OCI-LY1 (cell line): Measurements from ENCODE around the gene NCBP1.
A peak's percentile ranks its signal among the peaks of the same experiment; 100 is the strongest.

Experiments
- H2AFZ ChIP-seq: fragments of 200-600 bp; sonication (generic), shearing (Covaris generic); 2 replicates; pipeline ENCODE4 v1.6.0; 2014; ENCODE audit warnings: antibody characterized with exemption, mild to moderate bottlenecking, low read length
- H3F3A ChIP-seq: fragments of 200-600 bp; sonication (generic), shearing (Covaris generic); 2 replicates; pipeline ENCODE4 v1.6.0; 2014; ENCODE audit warnings: mild to moderate bottlenecking, antibody characterized with exemption, low read length, moderate library complexity; ENCODE audit not compliant: insufficient read depth
- H3K27ac ChIP-seq: fragments of 200-600 bp; sonication (generic); 2 replicates; pipeline ENCODE4 v1.5.1; 2014; ENCODE audit warnings: low read length, mixed run types, mild to moderate bottlenecking, low read depth; ENCODE audit not compliant: poor library complexity, severe bottlenecking
- H3K27me3 ChIP-seq: fragments of 200-600 bp; sonication (generic); 2 replicates; pipeline ENCODE4 v1.6.0; 2014; ENCODE audit warnings: antibody characterized with exemption, mild to moderate bottlenecking, low read length, moderate library complexity; ENCODE audit not compliant: insufficient read depth
- H3K36me3 ChIP-seq: fragments of 200-600 bp; sonication (generic); 2 replicates; pipeline ENCODE4 v1.6.1; 2014; ENCODE audit warnings: mild to moderate bottlenecking, antibody characterized with exemption, low read length, moderate library complexity, mixed read lengths; ENCODE audit not compliant: insufficient read depth
- H3K4me1 ChIP-seq: fragments of 200-600 bp; sonication (generic); 2 replicates; pipeline ENCODE4 v1.5.1; 2014; ENCODE audit warnings: mild to moderate bottlenecking, low read length, moderate library complexity; ENCODE audit not compliant: insufficient read depth, severe bottlenecking
- H3K4me2 ChIP-seq: fragments of 200-600 bp; sonication (generic), shearing (Covaris generic); 2 replicates; pipeline ENCODE4 v1.6.1; 2014; ENCODE audit warnings: low read length
- H3K4me3 ChIP-seq: fragments of 200-600 bp; sonication (generic); 2 replicates; pipeline ENCODE4 v1.5.1; 2014; ENCODE audit warnings: low read length, low read depth, mild to moderate bottlenecking, mixed read lengths; ENCODE audit not compliant: poor library complexity, severe bottlenecking
- H3K79me2 ChIP-seq: fragments of 200-600 bp; shearing (Covaris generic); 2 replicates; pipeline ENCODE4 v1.6.1; 2016; ENCODE audit warnings: mixed run types, low read length, mixed read lengths; ENCODE audit not compliant: insufficient read depth
- H3K9ac ChIP-seq: fragments of 200-600 bp; sonication (generic), shearing (Covaris generic); 2 replicates; pipeline ENCODE4 v1.6.1; 2014; ENCODE audit warnings: mild to moderate bottlenecking, low read length, mixed read lengths
- H3K9me2 ChIP-seq: fragments of 200-600 bp; sonication (generic), shearing (Covaris generic); 2 replicates; pipeline ENCODE4 v1.6.1; 2014; ENCODE audit warnings: low read depth, mild to moderate bottlenecking, low read length, mixed read lengths
- H3K9me3 ChIP-seq: fragments of 200-600 bp; shearing (Covaris generic); 2 replicates; pipeline ENCODE4 v1.6.1; 2014; ENCODE audit warnings: low read length, mixed read lengths
- H4K20me1 ChIP-seq: fragments of 200-600 bp; sonication (generic), shearing (Covaris generic); 2 replicates; pipeline ENCODE4 v1.6.0; 2016; ENCODE audit warnings: mild to moderate bottlenecking, low read length; ENCODE audit not compliant: insufficient read depth
- CTCF ChIP-seq: fragments of 200-600 bp; sonication (generic), shearing (Covaris generic); IDR thresholded peaks from 2 replicates; pipeline ENCODE4 v1.5.1; 2017; ENCODE audit warnings: mild to moderate bottlenecking, antibody characterized with exemption, low read length, moderate library complexity, mixed read lengths
- EZH2 ChIP-seq: fragments of 200-600 bp; sonication (generic), shearing (Covaris generic); IDR thresholded peaks from 2 replicates; pipeline ENCODE4 v1.8.0; 2017; ENCODE audit warnings: borderline replicate concordance, mixed run types, mild to moderate bottlenecking, antibody characterized with exemption, low read length, moderate library complexity, mixed read lengths

Gene NCBP1

DNA sequence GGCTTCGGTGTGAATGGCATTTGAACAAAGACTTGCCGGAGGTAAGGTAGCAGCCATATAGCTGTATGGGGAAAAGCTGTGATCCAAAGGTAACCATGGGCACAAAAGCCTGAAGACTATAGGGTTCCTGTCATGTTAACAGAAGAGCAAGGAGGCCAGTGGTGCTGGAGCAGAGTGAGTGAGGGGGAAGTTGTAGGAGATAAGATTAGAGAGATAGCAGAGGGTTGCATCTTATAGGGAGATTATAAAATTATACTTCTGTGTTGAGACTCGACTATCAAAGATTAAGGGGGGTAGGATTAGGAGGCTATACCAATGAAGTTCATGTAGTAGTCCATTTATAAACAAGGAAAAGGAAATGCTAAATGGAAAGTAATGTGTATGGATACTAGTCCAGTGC is 3.3 kb downstream of the NCBP1 start:
- Histone ChIP-seq H3K27ac (no peak overlapping the region), H3K4me1 (peaks cover 43% of the 10 kb centered on the region), H3K9me2 (no peaks in the 10 kb centered on the region), H3K79me2 (peaks cover 87% of the 10 kb centered on the region), H3K9ac (peak overlapping the region; percentile 41; the same call in 1 of the 2 replicates), H3K4me2 (peak overlapping the region; percentile 68), H3F3A (no peaks in the 10 kb centered on the region), H3K27me3 (no peaks in the 10 kb centered on the region), H3K9me3 (no peaks in the 10 kb centered on the region), H2AFZ (no peak overlapping the region), H4K20me1 (no peaks in the 10 kb centered on the region), H3K4me3 (peak overlapping the region; percentile 37), H3K36me3 (peaks cover 23% of the 10 kb centered on the region; the same call in 1 of the 2 replicates)
- TF ChIP-seq CTCF (no peak), EZH2 (no peak)

DNA sequence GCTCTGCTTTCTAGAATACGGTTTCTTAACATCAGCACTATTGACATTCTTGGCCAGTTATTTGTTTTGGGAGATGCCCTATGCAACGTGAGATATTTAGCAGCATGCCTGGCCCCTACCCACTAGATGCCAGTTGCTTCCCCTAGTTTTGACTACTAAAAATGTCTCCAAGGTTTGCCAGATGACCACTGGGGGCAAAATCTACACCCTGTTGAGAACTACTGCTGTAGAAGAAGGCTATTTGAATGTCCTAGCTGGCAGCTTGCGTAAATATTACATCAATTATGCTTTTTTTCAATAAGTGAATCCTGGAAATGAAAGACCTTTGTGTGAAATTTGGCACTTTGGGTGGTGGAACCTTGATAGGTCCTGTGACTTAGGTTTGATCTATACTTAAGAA is 5.0 kb downstream of the NCBP1 start:
- H3K9ac ChIP-seq, result no peak overlapping the region
- H3K9me2 ChIP-seq, result no peaks in the 10 kb centered on the region
- H2AFZ ChIP-seq, result no peak overlapping the region
- peaks cover 39% of the 10 kb centered on the region for H3K4me1 ChIP-seq
- H3K4me2 ChIP-seq, result no peak overlapping the region
- peaks cover 40% of the 10 kb centered on the region for H3K36me3 ChIP-seq
- no peak overlapping the region for H3K4me3 ChIP-seq
- H3K27ac ChIP-seq, result no peak overlapping the region
- no peaks in the 10 kb centered on the region for H3K27me3 ChIP-seq
- peaks cover 88% of the 10 kb centered on the region for H3K79me2 ChIP-seq
- no peaks in the 10 kb centered on the region for H3K9me3 ChIP-seq
- TF ChIP-seq EZH2, result no peak
- peak; percentile 31; the same call in 1 of the 2 replicates for TF ChIP-seq CTCF
- no peaks in the 10 kb centered on the region for H4K20me1 ChIP-seq
- no peaks in the 10 kb centered on the region for H3F3A ChIP-seq

- no peak overlapping the region for H3K4me2 ChIP-seq
- H4K20me1 ChIP-seq, result no peaks in the 10 kb centered on the region
- H3K9me2 ChIP-seq, result no peaks in the 10 kb centered on the region
- H2AFZ ChIP-seq, result no peak overlapping the region
- H3K36me3 ChIP-seq, result peaks cover 56% of the 10 kb centered on the region
- no peak for TF ChIP-seq CTCF
- TF ChIP-seq EZH2, result no peak
- H3F3A ChIP-seq, result no peaks in the 10 kb centered on the region
- no peak overlapping the region for H3K27ac ChIP-seq
- no peak overlapping the region for H3K9ac ChIP-seq
- H3K79me2 ChIP-seq, result peaks cover 72% of the 10 kb centered on the region
- H3K27me3 ChIP-seq, result no peaks in the 10 kb centered on the region
- H3K4me1 ChIP-seq, result peaks cover 28% of the 10 kb centered on the region
- H3K9me3 ChIP-seq, result no peaks in the 10 kb centered on the region
- H3K4me3 ChIP-seq, result no peak overlapping the region
Measured at GRCh38 chr9:97640325-97640724, 6.7 kb downstream of the NCBP1 start.
